Measurements from ENCODE around the gene CDH13. TPM values are rescaled to one million over a fixed set of nuclear protein-coding genes. Genes with fewer than 3 reads are reported as not detected.

The CDH13 gene
- total RNA-seq, 2 experiments from 2014 or later = not detected

- Histone ChIP-seq H4K20me1 (ENCODE audit: insufficient read depth, low read length) (no peaks in the 10 kb centered on the region), H3K4me1 (ENCODE audit: insufficient read depth, low read length, poor library complexity, severe bottlenecking) (no peaks in the 10 kb centered on the region), H3K9me2 (ENCODE audit: insufficient read depth, low read length) (no peaks in the 10 kb centered on the region; the same call in 1 of the 2 replicates), H2AFZ (ENCODE audit: low read length) (no peak overlapping the region), H3K36me3 (ENCODE audit: insufficient read depth, low read length) (no peaks in the 10 kb centered on the region), H3K4me3 (ENCODE audit: low read depth, low read length, poor library complexity, severe bottlenecking) (no peak overlapping the region), H3K79me2 (ENCODE audit: insufficient read depth, low read depth, low read length) (no peaks in the 10 kb centered on the region), H3K27ac (ENCODE audit: low read depth, low read length, poor library complexity, severe bottlenecking) (no peak overlapping the region), H3K9me3 (ENCODE audit: low read length) (no peaks in the 10 kb centered on the region), H3K4me2 (ENCODE audit: low read length) (no peak overlapping the region)
- no TSS peak for BruUV-seq (replicated peaks)
- intact Hi-C loops (cut with micrococcal nuclease; ENCODE audit: unreplicated experiment) = no loop called here
- TF ChIP-seq, protein P1, sequence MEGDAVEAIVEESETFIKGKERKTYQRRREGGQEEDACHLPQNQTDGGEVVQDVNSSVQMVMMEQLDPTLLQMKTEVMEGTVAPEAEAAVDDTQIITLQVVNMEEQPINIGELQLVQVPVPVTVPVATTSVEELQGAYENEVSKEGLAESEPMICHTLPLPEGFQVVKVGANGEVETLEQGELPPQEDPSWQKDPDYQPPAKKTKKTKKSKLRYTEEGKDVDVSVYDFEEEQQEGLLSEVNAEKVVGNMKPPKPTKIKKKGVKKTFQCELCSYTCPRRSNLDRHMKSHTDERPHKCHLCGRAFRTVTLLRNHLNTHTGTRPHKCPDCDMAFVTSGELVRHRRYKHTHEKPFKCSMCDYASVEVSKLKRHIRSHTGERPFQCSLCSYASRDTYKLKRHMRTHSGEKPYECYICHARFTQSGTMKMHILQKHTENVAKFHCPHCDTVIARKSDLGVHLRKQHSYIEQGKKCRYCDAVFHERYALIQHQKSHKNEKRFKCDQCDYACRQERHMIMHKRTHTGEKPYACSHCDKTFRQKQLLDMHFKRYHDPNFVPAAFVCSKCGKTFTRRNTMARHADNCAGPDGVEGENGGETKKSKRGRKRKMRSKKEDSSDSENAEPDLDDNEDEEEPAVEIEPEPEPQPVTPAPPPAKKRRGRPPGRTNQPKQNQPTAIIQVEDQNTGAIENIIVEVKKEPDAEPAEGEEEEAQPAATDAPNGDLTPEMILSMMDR (conservative IDR thresholded peaks at IDR 0.05; ENCODE audit: low read length) = no peak
- no peak for TF ChIP-seq EZH2phosphoT487 (IDR thresholded peaks at IDR 0.05; ENCODE audit: borderline replicate concordance, low read depth, low read length)
- POLR2A ChIA-PET = no interaction called here
- no peak for DNase-seq (ENCODE audit: low spot score)
- CTCF ChIA-PET (ENCODE audit: unreplicated experiment) = no interaction called here
Observed at GRCh38 chr16:83772806-83773205, 1146.0 kb downstream of the CDH13 start.

DNA sequence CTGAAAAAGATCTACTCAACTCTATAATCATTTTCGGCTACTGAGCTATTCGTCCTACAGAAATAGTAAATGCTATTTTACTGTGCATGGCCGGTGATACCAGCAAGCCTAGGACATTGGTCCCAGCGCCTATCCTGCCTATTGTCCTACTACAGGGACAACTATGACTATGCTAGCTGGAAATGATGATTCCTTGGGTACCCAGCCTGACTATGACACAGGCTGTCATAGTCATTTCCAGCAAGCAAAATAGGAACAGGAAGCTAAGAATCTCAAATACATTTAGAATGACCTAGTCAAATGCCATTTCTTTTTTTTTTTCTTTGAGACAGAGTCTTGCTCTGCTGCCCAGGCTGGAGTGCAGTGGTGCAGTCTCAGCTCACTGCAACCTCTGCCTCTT lies 1147.3 kb downstream of the CDH13 start:
- ChIA-PET POLR2A (interaction anchor here (0.6 kb wide), 1 partner anchor 686 kb away, joined by 3 read pairs; no protein-coding TSS in a partner anchor), CTCF (ENCODE audit: unreplicated experiment) (interaction anchor here (1.0 kb wide), 1 partner anchor 25 kb away, joined by 3 read pairs; no protein-coding TSS in a partner anchor)
- no peaks in the 10 kb centered on the region; the same call in 1 of the 2 replicates for H3K9me2 ChIP-seq (ENCODE audit: insufficient read depth, low read length)
- TF ChIP-seq, protein P1 (conservative IDR thresholded peaks at IDR 0.05; ENCODE audit: low read length) = no peak
- TF ChIP-seq EZH2phosphoT487 (IDR thresholded peaks at IDR 0.05; ENCODE audit: borderline replicate concordance, low read depth, low read length) = no peak
- no peaks in the 10 kb centered on the region for H3K79me2 ChIP-seq (ENCODE audit: insufficient read depth, low read depth, low read length)
- no peak for DNase-seq (ENCODE audit: low spot score)
- intact Hi-C loops (cut with micrococcal nuclease; ENCODE audit: unreplicated experiment) = no loop called here
- BruUV-seq (replicated peaks) = no TSS peak
- H3K27ac ChIP-seq (ENCODE audit: low read depth, low read length, poor library complexity, severe bottlenecking) = no peak overlapping the region
- no peak overlapping the region for H3K4me2 ChIP-seq (ENCODE audit: low read length)
- H3K4me3 ChIP-seq (ENCODE audit: low read depth, low read length, poor library complexity, severe bottlenecking) = no peak overlapping the region
- no peaks in the 10 kb centered on the region for H3K36me3 ChIP-seq (ENCODE audit: insufficient read depth, low read length)
- no peaks in the 10 kb centered on the region for H4K20me1 ChIP-seq (ENCODE audit: insufficient read depth, low read length)
- H3K9me3 ChIP-seq (ENCODE audit: low read length) = no peaks in the 10 kb centered on the region
- no peak overlapping the region for H2AFZ ChIP-seq (ENCODE audit: low read length)
- no peaks in the 10 kb centered on the region for H3K4me1 ChIP-seq (ENCODE audit: insufficient read depth, low read length, poor library complexity, severe bottlenecking)

DNA sequence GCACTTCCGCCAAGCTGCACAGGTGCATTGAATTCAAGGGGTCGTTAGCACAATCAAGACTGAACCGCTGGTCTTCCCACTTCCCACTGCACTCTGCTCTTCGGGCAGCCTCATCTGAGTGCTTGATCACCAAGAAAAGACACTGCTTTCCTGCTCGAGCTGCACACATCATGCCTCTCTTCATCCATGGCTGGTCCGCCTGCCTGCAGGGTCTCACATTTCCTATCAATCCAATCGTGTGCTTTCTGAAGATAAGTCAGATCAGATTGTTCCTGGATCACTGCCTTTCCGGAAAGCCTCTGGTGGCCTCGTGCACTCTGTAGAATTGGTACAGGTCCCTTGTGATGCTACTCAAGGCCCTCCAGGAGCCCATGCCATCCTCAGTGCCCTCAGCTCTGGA lies 1150.2 kb downstream of the CDH13 start:
- ChIA-PET POLR2A (no interaction called here), CTCF (ENCODE audit: unreplicated experiment) (no interaction called here)
- intact Hi-C loops (cut with micrococcal nuclease; ENCODE audit: unreplicated experiment) = no loop called here
- Histone ChIP-seq H3K4me2 (ENCODE audit: low read length) (no peak overlapping the region), H4K20me1 (ENCODE audit: insufficient read depth, low read length) (no peaks in the 10 kb centered on the region), H3K9me3 (ENCODE audit: low read length) (no peaks in the 10 kb centered on the region), H3K9me2 (ENCODE audit: insufficient read depth, low read length) (no peaks in the 10 kb centered on the region), H3K4me1 (ENCODE audit: insufficient read depth, low read length, poor library complexity, severe bottlenecking) (no peaks in the 10 kb centered on the region), H3K79me2 (ENCODE audit: insufficient read depth, low read depth, low read length) (no peaks in the 10 kb centered on the region), H3K36me3 (ENCODE audit: insufficient read depth, low read length) (no peaks in the 10 kb centered on the region), H3K4me3 (ENCODE audit: low read depth, low read length, poor library complexity, severe bottlenecking) (no peak overlapping the region), H3K27ac (ENCODE audit: low read depth, low read length, poor library complexity, severe bottlenecking) (no peak overlapping the region), H2AFZ (ENCODE audit: low read length) (no peak overlapping the region)
- BruUV-seq (replicated peaks) = no TSS peak
- TF ChIP-seq EZH2phosphoT487 (IDR thresholded peaks at IDR 0.05; ENCODE audit: borderline replicate concordance, low read depth, low read length) = no peak
- TF ChIP-seq, protein P1 (conservative IDR thresholded peaks at IDR 0.05; ENCODE audit: low read length) = no peak
- no peak for DNase-seq (ENCODE audit: low spot score)

All from OCI-LY7 (cell line).